Measurements from ENCODE around the gene PEX5L.
"Not testable (repeated sequence)": the region's sequence is repeated elsewhere in the genome, so short reads cannot be mapped to it uniquely, and the experiment has no call there.

PEX5L gene

DNA sequence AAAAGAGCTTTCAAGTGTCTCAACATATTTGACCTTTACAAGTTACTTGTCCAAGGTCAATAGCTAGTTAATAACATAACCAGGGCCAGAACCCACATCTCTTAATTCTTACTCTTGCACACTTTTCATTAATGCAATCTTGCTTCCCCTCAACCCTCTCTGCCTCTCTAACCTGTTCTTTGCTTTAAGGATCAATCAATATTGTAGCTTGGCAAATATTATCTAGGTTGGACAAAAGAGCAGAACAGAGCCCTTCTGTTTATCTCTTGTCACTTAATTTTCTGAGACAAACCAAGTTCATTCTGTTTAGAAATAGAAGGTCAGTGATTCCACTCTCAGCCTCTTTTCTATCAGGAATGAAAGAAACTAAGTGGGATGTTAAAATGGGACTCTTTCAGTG is 203.4 kb downstream of the PEX5L start:
- no peak for DNase-seq (ENCODE audit: low spot score)

DNA sequence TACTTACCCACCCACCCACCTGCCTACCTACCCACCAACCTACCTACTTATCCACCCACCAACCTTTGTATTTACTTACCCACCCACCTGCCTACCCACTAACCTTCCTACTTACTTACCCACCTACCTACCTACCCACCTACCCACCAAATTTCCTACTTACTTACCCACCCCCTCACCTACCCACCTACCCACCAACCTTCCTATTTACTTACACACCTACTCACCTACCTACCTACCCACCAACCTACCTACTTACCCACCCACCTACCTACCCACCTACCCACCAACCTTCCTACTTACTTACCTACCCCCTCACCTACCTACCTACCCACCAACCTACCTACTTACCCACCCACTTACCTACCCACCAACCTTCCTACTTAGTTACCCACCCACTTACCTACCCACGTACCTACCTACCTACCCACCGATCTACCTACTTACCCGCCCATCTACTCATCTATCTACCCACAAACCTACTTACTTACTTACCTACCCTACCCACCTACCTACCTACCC is 204.3 kb downstream of the PEX5L start:
- no peak for DNase-seq (ENCODE audit: low spot score)

DNA sequence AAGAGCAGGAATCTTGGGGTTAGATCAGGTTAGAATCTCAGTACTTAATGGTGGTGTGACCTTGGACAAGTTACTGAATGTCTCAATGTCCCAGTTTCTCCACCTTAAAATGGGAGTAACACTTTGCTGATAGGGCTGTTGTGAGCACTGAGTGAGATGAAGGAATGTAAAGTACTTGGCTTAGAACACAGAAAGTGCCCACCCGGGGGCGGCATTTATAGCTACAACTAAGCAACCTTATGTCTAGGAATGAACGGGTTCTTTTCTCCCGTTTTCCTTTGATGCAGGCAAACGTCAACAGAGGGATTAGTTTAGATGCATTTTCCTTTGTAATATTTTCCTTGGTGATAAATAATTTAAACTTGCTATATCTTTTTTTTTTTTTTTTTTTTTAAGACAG is 207.3 kb downstream of the PEX5L start:
- no peak for DNase-seq (ENCODE audit: low spot score)

DNA sequence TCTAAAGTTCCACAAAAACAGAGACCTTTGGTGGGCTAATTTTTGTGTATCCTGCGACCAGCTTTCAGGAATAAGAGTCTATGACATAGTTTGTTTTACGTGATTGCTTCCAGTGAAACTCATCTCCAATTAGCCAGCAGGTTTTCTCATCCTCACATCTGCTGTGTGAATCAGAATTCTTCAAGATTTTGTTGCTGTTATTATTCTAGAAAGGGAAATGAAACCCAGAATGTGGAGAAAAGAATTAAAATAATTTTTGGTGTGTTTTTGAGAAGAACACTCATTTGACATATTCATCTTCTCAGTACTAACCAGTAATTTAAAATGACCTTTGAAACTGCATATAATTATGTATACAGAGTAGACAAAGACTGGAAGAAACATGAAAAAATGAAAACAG is 208.0 kb downstream of the PEX5L start:
- no peak for DNase-seq (ENCODE audit: low spot score)

DNA sequence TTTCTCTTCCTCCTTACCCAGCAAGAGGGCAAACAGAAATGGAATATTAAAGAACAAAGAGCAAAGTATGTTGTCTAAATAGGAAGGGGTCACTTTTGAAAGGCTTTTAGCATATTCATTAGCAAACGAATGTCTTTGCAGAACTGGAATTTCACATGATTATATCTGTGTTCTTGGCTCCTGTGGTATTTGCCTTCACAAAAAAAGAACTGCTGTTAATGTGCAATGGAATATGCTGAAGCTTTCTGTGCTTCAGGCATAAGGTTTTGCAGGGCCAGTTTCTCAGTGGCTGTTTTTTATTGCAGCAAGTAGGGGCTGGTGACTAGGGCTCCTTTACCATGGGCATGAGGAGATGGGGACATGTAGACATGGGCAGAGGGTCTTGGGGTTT is 210.5 kb downstream of the PEX5L start:
- DNase-seq (ENCODE audit: low spot score) = no peak

DNA sequence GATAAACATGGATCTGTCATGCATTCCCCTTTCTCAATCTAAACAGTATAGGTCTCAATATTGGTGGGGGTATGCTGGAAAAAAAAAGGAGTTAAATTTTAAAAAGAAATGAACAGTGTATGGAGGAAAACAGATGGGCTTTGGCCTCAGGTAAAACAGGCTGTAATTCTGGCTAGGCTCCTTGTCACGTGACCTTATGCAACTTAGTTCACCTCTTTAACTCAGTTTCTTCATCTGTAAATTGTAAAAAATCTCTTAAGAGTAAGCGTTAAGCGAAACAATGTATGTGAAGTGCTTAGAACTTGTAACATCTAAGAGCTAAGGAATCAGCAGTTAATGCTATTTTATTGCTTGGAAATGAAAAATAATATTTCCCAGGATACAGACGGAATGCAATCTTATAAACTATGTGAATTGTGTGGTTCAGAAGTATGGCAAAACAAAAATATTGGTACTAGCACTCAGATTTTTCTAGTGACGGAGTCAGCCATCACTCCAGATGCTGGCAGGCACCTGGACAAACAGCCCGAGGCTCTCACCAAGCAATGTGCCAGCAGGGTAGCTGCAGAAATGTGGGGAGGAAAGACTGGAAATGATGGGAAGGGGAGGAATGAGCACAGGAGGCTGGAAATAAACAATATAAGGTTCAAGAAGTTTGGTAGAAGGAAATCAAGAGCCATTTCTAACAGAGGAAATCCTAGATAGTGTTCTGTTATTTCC is 211.1 kb downstream of the PEX5L start:
- no peak for DNase-seq (ENCODE audit: low spot score)

DNA sequence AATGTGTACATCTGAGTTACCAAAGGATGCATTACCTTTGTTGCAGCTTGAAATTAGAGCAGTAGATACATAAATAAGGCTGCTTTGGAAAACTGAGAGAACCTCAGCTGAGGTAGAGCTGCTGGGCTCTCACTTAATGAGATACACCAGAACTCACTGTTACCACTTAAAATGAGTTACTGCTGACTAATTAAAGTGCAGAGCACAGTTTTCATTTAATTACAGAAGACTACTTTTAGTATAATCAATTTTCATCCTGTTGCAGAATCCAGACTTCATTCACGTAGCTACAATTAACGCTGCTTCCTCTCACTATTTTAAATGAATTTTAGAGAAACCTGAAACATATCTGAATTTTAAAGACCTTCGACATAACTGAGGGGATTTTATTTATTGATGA is 214.4 kb downstream of the PEX5L start:
- no peak for DNase-seq (ENCODE audit: low spot score)

DNA sequence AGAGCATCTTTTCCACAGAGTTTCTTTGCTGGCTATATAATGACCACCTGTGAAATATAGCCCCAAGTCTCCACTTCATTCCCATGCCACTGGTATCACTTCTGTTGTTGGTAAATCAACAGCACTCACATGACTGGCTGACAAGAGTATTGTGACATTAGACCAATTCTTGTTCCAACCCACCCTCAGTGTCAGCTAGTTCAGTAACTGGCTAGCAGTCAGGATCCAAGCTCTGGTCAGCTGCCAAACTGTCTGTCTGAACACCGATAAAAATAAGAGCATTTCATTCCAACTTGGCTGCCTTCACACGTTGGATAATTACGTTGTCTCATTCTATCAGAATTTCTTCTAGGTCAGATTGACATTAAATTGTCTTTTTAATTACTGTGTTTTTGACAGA is 217.4 kb downstream of the PEX5L start:
- no peak for DNase-seq (ENCODE audit: low spot score)

DNA sequence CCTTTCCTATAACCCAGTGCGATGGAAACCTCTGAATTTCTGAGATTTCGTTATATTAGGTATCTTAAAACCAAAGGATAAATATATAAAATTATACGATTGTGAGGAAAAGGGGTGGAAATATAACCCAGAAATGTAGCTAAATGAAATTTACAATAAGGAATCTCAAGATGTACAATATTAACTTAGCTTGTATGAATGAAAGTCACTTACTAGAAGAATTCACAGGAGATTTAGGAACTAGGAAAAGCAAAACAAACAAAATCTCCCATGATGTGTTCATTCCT is 224.7 kb downstream of the PEX5L start:
- no peak for DNase-seq (ENCODE audit: low spot score)

DNA sequence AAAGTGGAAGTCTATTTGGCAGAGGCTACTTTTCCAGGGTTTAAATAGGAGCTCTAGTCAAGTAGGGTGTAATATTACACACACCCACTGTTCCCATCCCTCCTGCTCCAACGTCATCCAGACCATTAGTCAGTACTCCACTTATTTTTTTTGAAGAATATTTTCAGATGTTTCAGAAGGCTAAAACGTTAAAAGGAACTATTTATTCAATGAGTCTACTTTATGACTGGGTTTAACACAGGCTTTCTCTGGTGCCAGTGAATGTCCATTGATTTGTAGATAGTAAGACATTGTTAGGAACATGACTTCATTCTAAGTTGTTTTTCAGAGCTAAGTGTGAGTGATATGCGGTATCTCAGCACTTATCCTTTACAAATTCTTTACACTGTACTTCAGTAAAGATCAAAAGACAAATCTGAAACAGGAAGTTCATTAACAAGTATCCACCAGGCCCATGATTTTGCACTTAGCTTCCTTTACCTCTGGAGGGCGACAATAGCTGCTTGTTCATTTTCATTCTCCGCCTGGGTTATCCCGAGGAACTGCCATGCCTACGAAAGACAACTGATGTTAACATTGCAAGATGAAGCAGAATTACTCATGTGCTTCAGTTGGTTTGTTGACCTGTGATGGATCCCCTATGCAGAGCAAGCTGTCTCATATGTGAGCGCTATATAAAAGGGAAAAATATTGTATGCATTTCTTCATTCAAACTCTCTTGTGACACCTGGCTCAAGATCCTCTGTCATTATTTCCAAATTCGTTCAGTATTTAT is 225.2 kb downstream of the PEX5L start:
- DNase-seq (ENCODE audit: low spot score) = no peak

DNA sequence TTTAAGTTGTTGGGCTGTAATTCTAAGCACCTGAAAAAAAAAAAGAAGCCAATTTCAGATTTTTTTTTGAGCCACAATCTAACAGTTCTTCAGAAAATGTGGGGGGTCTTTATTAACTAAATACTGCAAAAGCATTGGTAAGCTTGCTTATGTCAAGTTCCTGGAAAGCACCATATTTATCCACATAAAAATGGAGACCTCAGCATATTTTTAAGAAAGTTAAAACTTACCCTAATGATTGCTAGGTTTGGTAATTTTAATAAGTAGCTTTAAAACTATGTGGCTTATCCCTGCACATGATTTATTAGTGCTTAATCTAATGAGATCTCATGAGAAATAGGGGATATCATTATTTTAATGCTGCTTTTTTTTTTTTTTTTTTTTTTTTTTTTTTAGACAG is 227.1 kb downstream of the PEX5L start:
- no peak for DNase-seq (ENCODE audit: low spot score)

DNA sequence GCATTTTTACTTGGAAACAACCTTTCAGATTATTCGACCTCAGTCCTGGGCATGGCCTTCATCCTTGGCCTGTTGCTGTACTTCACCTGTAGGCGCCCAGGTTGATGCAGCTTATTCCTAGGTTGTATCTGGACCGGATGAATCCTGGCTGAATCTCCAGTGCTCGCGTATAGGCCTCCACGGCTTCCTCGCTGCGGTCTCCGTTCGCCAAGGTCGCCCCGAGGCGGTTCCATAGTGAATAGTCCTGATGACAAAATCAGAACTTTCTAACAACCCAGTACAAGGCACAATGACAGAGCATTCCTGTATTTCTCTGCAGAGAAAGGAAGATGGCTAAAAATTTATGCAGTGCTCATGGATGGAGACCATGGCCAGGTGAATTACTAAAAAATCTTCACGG is 229.1 kb downstream of the PEX5L start:
- no peak for DNase-seq (ENCODE audit: low spot score)

DNA sequence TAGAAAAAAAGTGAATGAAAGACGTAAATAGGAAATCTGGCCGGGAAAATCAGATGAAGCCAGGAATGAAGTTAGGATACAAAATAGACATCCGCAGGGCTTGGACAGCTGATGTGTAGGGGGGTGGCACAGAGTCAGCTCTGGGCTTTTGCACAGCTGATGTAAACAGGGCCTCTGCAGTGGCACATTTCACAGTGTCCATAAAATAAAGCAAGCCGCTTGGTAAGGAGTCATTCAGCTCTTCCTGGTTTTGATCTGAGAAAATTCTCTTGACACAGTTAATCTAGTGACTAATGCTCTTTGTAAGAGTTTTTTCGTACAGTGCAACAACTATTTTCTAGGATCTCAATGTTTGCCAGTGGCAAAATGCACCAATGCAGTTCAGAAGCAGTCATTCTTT is 230.6 kb downstream of the PEX5L start:
- no peak for DNase-seq (ENCODE audit: low spot score)

DNA sequence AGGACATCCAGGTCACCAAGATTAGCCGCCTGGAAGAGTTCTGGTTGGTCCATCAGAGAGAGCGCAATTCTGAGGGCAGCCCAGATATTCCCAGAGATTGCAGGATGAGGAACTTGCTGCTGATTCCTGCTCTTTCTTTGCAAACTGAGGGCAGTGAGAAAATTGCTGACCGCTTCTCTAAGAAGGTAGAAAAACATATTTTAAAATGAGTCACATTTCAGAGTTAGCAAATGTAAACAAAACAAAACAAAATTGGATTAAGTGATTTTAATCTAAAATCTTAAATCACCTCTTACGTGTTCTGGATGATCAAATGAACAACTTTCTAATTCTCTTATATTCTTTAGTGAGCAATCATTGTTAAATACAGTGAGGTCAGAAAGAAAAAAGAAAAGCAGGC is 234.9 kb downstream of the PEX5L start:
- no peak for DNase-seq (ENCODE audit: low spot score)

DNA sequence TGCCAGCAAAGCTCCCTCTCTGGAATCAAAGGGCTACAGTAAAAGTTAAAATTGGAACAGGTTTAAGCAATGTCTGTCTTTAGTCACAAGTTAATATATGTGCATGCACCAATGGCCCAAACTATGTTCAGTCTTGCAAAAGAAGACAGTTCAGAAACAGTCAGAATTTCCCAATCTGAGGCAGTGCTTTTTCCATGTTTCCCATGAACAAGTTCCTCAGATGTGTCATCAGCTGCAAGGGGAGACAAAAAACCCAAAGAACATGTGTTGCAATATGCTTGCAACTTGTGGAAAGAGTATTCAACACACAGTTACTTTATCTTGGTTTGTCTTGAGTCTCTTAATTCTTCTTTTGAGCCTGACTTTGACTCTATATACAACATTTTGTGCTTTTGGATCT is 235.5 kb downstream of the PEX5L start:
- DNase-seq (ENCODE audit: low spot score) = no peak

DNA sequence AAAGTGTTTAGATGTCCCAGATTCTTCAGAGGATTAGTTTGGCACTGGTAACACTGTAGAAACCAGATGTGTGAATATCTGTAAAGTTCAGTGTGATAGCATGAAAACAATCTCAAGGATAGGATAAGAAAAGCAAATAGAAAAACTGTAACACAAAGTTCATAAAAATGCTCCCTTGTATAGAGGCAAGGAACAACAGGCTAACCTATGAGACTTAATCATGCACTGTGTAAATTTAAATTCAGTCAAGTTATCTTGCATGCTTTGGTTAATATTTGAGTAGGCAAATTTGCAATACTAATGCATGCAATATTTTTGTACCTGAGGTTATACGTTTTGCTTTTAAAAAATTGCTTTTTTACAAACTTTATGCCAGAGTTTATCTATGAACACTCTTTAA is 239.5 kb downstream of the PEX5L start:
- no peak for DNase-seq (ENCODE audit: low spot score)

DNA sequence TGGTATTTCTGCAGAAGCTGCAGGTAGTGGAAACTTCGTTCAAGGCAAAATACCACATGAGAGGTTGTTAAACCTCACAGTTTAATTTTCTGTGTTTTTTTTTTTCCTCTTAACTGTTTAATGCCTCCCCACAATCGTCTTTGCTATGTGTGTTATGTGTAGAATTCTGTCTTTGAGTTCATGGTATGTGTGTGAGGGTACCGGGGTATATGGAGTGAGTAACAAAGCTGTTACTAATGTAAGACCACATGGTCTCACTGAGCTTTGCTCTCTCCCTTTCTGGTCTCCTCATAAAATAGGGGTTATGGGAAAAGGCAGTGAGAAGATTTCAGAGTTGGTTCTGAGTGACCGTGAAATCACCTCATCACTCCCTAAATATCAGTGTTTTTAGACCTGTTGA is 240.3 kb downstream of the PEX5L start:
- no peak for DNase-seq (ENCODE audit: low spot score)

DNA sequence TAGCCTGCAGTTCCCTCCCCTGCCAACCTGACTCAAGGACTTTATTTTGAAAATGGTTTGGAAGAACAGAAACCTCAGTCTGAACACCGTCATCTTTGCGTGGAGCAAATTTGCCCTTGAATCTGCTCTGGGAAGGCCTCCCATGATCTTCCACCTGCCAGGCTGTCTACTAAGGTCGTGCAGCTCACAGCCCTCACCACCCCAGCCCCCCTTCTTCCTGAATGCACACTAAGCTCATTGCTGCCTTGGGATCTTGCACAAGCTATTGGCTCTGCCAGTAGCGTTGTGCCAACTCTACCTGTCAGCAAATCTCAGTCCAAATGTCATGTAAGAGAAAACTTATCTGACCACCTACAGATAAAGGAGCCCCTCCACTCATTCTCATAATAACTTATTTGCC is 242.4 kb downstream of the PEX5L start:
- DNase-seq (ENCODE audit: low spot score) = no peak

DNA sequence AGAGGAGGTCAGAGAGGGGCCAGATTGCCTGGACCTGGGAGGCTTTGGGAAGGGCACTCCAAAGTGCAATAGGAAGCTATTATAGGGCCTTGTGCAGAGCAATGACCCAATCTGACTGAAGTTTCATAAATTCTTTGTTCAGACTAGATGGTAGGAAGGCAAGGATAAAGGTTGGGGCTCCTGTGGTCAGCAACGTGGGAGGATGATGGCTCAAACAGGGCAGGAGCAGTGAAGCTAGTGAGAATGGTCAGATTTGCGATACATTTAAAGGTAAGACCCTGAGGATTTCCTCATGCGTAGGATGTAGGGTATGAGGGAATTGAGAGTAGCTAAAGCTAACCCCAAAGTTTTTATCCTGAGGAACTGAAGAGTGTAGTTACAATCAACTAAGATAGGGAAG is 244.9 kb downstream of the PEX5L start:
- DNase-seq (ENCODE audit: low spot score) = no peak

DNA sequence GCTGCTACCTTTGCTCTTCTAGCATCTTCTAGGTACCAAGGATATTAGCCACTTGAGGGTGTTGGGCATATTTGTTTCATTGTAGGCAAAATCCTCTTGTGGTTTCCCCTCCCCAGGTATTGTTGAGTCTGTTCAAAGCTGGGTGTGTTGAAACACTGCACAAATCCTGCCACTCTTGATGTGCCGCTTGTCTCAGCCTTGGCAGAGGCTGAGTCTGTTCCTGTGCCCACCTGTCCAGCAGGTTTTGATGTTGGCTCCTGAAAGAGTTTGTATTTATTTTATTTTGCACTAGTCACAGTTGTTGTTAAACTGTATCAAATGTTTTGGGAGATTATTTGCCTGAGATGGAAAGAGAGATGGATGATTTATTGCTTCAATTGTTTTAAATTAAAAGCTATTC is 247.7 kb downstream of the PEX5L start:
- no peak for DNase-seq (ENCODE audit: low spot score)

DNA sequence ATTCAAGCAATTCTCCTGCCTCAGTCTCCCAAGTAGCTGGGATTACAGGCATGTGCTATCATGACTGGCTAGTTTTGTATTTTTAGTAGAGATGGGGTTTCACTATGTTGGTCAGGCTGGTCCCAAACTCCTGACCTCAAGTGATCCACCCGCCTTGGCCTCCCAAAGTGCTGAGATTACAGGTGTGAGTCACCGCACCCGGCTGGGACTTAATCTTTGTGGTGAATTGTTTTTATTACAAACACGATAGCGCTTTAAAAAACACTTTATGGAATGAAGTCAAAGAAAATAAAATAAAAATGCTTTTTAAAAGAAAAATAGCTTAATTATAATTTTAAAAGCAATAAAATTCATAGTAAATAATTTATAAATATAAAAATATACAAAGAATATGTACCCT is 253.9 kb downstream of the PEX5L start:
- not testable (repeated sequence) for DNase-seq (ENCODE audit: low spot score)

DNA sequence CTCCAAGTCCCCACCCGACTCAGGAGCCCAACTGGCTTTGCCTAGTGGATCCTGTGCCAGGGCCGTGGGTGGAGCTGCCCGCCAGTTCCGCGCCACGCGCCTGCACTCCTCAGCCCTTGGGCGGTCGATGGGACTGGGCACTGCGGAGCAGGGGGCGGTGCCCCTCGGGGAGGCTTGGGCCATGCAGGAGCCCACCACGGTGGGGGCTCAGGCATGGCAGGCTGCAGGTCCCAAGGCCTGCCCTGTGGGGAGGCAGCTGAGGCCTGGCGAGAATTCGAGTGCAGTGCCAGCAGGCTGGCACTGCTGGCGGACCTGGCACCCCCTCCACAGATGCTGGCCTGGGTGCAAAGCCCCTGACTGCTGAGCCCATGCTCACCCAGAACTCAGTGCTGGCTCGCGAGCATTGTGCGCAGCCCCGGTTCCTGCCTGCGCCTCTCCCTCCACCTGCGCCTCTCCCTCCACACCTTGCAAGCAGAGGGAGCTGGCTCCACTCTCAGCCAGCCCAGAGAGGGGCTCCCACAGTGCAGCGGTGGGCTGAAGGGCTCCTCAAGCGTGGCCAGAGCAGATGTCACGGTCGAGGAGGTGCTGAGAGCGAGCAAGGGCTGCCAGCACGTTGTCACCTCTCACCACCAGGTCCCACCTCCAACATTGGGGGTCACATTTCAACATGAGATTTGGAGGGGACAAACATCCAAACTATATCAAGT is 261.2 kb downstream of the PEX5L start:
- no peak for DNase-seq (ENCODE audit: low spot score)

DNA sequence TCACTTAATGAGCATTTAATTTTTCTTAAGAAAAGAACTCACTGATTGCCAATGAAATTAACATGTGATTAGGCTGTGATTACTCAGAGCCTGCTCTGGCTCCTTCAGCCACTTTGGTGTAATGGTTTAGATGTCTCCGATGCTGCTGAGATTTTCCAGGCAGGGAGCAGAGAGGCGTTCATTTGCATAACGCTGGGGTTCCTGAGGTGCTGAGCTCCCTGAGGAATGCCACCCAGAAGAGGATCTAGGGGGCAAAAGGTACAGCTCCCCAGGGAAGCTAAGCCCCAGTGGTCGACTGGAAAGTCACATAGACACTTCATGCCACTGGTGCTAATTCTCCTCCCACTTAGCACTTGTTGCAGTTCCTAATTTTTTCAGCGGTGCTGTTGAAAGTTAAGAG is 264.4 kb downstream of the PEX5L start:
- DNase-seq (ENCODE audit: low spot score) = no peak

All from hematopoietic multipotent progenitor cell treated with erythropoietin and hydrocortisone succinate and interleukin-3 and kit ligand, for 17 days (in vitro differentiated cells).